Testis (tissue), 2 donors: ENCODE data around the gene CD2.

Source experiments
- POLR2A ChIP-seq: fragments of 450-650 bp; IDR thresholded peaks from one replicate; pipeline ENCODE4 v1.6.1; 2017; ENCODE audit warnings: antibody characterized with exemption, mild to moderate bottlenecking, moderate library complexity
- TF ChIP-seq, protein P1 (sequence below), 3 experiments: fragments of 450-650 bp in 2 of 3; fragments of 200-600 bp in 1 of 3; sonication (generic) in 1 of 3; IDR thresholded peaks; one replicate each; pipeline ENCODE4 v1.5.1; 2016 to 2019; ENCODE audit warnings: antibody characterized with exemption in 3 of 3, mild to moderate bottlenecking in 2 of 3, moderate library complexity in 1 of 3

GRCh38 chr1:116717318-116717717, 36.9 kb upstream of the CD2 start:
- TF ChIP-seq, protein P1, sequence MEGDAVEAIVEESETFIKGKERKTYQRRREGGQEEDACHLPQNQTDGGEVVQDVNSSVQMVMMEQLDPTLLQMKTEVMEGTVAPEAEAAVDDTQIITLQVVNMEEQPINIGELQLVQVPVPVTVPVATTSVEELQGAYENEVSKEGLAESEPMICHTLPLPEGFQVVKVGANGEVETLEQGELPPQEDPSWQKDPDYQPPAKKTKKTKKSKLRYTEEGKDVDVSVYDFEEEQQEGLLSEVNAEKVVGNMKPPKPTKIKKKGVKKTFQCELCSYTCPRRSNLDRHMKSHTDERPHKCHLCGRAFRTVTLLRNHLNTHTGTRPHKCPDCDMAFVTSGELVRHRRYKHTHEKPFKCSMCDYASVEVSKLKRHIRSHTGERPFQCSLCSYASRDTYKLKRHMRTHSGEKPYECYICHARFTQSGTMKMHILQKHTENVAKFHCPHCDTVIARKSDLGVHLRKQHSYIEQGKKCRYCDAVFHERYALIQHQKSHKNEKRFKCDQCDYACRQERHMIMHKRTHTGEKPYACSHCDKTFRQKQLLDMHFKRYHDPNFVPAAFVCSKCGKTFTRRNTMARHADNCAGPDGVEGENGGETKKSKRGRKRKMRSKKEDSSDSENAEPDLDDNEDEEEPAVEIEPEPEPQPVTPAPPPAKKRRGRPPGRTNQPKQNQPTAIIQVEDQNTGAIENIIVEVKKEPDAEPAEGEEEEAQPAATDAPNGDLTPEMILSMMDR (IDR thresholded peaks at IDR 0.05): no peak
- TF ChIP-seq POLR2A: no peak
